GM12878 (cell line): ENCODE results near the gene GAS6. TPM values are rescaled to one million over a fixed set of nuclear protein-coding genes. Genes with fewer than 3 reads are reported as not detected.

Source experiments
- BCLAF1 ChIP-seq: fragments of 450-650 bp; IDR thresholded peaks from 2 replicates; pipeline ENCODE4 v1.6.1; 2017; ENCODE audit warnings: antibody characterized with exemption, mild to moderate bottlenecking, moderate library complexity
- CUX1 ChIP-seq: IDR thresholded peaks from 2 replicates; pipeline ENCODE4 v1.6.1; 2012; ENCODE audit warnings: improper control_type of control experiment, low read depth, low read length; ENCODE audit not compliant: insufficient replicate concordance
- HDAC2 ChIP-seq: fragments of 200-600 bp; sonication (generic); IDR thresholded peaks from 2 replicates; pipeline ENCODE4 v1.6.1; 2017
- HDGF ChIP-seq: fragments of 450-650 bp; IDR thresholded peaks from 2 replicates; pipeline ENCODE4 v1.6.1; 2016; ENCODE audit warnings: antibody characterized with exemption
- MYB ChIP-seq: fragments of 150-350 bp; IDR thresholded peaks from 2 replicates; pipeline ENCODE4 v1.6.1; 2014; ENCODE audit warnings: mild to moderate bottlenecking, low read depth, low read length, borderline replicate concordance
- SMAD1 ChIP-seq: fragments of 450-650 bp; IDR thresholded peaks from 2 replicates; pipeline ENCODE4 v1.6.1; 2018; ENCODE audit warnings: mild to moderate bottlenecking, low read depth; ENCODE audit not compliant: partially characterized antibody
- SMARCA5 ChIP-seq: fragments of 450-650 bp; IDR thresholded peaks from 2 replicates; pipeline ENCODE4 v1.6.1; 2017; ENCODE audit warnings: mild to moderate bottlenecking
- SREBF1 ChIP-seq: IDR thresholded peaks from 2 replicates; pipeline ENCODE4 v1.6.1; 2012; ENCODE audit warnings: mild to moderate bottlenecking, low read length
- SRF ChIP-seq, 2 experiments: IDR thresholded peaks; 2 replicates each; pipeline ENCODE4 v1.6.1; 2011; ENCODE audit warnings: low read depth in 2 of 2, low read length in 2 of 2, mild to moderate bottlenecking in 1 of 2, moderate library complexity in 1 of 2
- TCF7 ChIP-seq: IDR thresholded peaks from 2 replicates; pipeline ENCODE4 v1.6.1; 2014; ENCODE audit warnings: antibody characterized with exemption, borderline replicate concordance
- WRNIP1 ChIP-seq: IDR thresholded peaks from 2 replicates; pipeline ENCODE4 v1.6.1; 2011; ENCODE audit warnings: low read depth, low read length, improper control_type of control experiment, borderline replicate concordance
- ZNF592 ChIP-seq: fragments of 450-650 bp; IDR thresholded peaks from 2 replicates; pipeline ENCODE4 v1.6.1; 2017; ENCODE audit warnings: mild to moderate bottlenecking, moderate library complexity
- ZZZ3 ChIP-seq: IDR thresholded peaks from 2 replicates; pipeline ENCODE4 v1.6.1; 2011; ENCODE audit warnings: low read depth; ENCODE audit not compliant: control insufficient read depth, insufficient read length
- polyA plus RNA-seq, 11 experiments: library from polyadenylated mRNA; depleted of rRNA in 4 of 11; unstranded in 6 of 11; stranded (reverse) in 5 of 11; fragments of >200 nt; fragmentation: Nextera tagmentation in 4 of 11; fragmentation: Illumina TruSeq in 1 of 11; extraction: Ambion mirVana in 4 of 11; extraction: Trizol in 1 of 11; gene quantifications; 1 replicate in 1 of 11; 2 replicates in 10 of 11; pipeline versions ENCODE4 v1.2.1 to v1.2.3, GENCODE V29; 2011 to 2016; ENCODE audit warnings: inconsistent platforms in 2 of 11, missing spikeins in 2 of 11, low read depth in 1 of 11
- total RNA-seq, 4 experiments: library from RNA; depleted of rRNA in 3 of 4; stranded (reverse); fragments of >200 nt in 3 of 4; fragmentation: Illumina TruSeq in 1 of 4; extraction: Trizol in 1 of 4; gene quantifications; 2 replicates each; pipeline versions ENCODE4 v1.2.1 to v1.2.3, GENCODE V29; 2013 to 2021
- TF ChIP-seq, protein P1 (sequence below): IDR thresholded peaks from 2 replicates; pipeline ENCODE4 v1.6.1; 2012; ENCODE audit warnings: low read depth, low read length, improper control_type of control experiment

GAS6 gene
- total and polyA plus RNA-seq, 10 of the 15 experiments (the other 5 are each of a cell fraction or from before 2014, with no cell fraction given) = 0.03 to 0.59 (median 0.10) TPM; not detected in 2

GRCh38 chr13:113816946-113817859 is 46.7 kb downstream of the GAS6 start (continued):
- TF ChIP-seq ZZZ3 = no peak
- no peak for TF ChIP-seq BCLAF1
- no peak for TF ChIP-seq SREBF1
- TF ChIP-seq SRF (IDR thresholded peaks at IDR 0.05; ENCODE audit: low read depth in 2 of 2, low read length in 2 of 2) = no peak
- no peak for TF ChIP-seq WRNIP1
- peak; percentile 99 for TF ChIP-seq TCF7
- TF ChIP-seq MYB = no peak
- no peak for TF ChIP-seq ZNF592
- TF ChIP-seq HDGF = no peak
- TF ChIP-seq HDAC2 = no peak
- no peak for TF ChIP-seq CUX1
- TF ChIP-seq SMAD1 = no peak
- TF ChIP-seq, protein P1, sequence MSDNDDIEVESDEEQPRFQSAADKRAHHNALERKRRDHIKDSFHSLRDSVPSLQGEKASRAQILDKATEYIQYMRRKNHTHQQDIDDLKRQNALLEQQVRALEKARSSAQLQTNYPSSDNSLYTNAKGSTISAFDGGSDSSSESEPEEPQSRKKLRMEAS = no peak
- 0 out of 2 replicates have a peak, but pooled peaks have one; percentile 50 for TF ChIP-seq SMARCA5
